ENCODE results near the gene PMM1. TPM values are rescaled to one million over a fixed set of nuclear protein-coding genes. Genes with fewer than 3 reads are reported as not detected.

Gene PMM1
- total RNA-seq, 1 experiment from 2014 or later = 144 TPM

DNA sequence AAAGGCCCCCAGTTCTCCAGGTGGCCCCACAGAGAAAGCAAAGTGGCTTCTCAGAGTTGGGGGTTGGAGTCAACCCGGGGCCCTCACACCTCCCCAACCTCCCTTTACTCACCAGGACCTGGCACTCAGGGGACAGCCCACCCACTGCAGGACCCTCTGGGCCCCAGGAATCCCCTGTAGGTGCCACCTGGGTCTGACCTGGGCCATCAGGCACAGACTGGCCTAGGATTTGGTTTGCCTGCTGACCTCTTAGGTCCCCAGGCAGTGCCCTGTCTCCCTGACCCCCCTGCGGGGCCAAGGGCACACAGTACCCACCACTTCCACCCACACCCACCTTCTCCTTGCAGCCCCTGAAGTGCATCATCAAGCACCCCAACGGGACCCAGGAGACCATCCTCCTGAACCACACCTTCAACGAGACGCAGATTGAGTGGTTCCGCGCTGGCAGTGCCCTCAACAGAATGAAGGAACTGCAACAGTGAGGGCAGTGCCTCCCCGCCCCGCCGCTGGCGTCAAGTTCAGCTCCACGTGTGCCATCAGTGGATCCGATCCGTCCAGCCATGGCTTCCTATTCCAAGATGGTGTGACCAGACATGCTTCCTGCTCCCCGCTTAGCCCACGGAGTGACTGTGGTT is 61.4 kb downstream of the PMM1 start:
- in situ Hi-C loops (cut with HindIII; ENCODE audit: low pct_unique_long_range_greater_than_20kb, low sequenced_read_pairs) = no loop called here
- DNase-seq (ENCODE audit: low read depth) = no peak

Other genes starting within 250 kb of the PMM1 start
- 13.5 and 14.2 TPM in 2 replicates for gene TEF, start 207.9 kb downstream of the PMM1 start, total RNA-seq (2014; rRNA removed; shearing (Covaris generic); ENCODE audit: low replicate concordance)
- gene TOB2, start 143.0 kb downstream of the PMM1 start, total RNA-seq (2014; rRNA removed; shearing (Covaris generic); ENCODE audit: low replicate concordance) = 24.2 and 30.9 TPM in 2 replicates
- 131 and 134 TPM in 2 replicates for gene PHF5A, start 121.1 kb downstream of the PMM1 start, total RNA-seq (2014; rRNA removed; shearing (Covaris generic); ENCODE audit: low replicate concordance)
- gene ACO2, start 120.7 kb downstream of the PMM1 start, total RNA-seq (2014; rRNA removed; shearing (Covaris generic); ENCODE audit: low replicate concordance) = 117 and 152 TPM in 2 replicates
- 26.0 and 33.1 TPM in 2 replicates for gene POLR3H, start 45.4 kb downstream of the PMM1 start, total RNA-seq (2014; rRNA removed; shearing (Covaris generic); ENCODE audit: low replicate concordance)
- gene CSDC2, start 28.8 kb downstream of the PMM1 start, total RNA-seq (2014; rRNA removed; shearing (Covaris generic); ENCODE audit: low replicate concordance) = not detected in 2 replicates
- gene DESI1, start 31.2 kb upstream of the PMM1 start, total RNA-seq (2014; rRNA removed; shearing (Covaris generic); ENCODE audit: low replicate concordance) = 40.2 and 58.5 TPM in 2 replicates
- 681 and 856 TPM in 2 replicates for gene XRCC6, start 31.5 kb upstream of the PMM1 start, total RNA-seq (2014; rRNA removed; shearing (Covaris generic); ENCODE audit: low replicate concordance)
- 297 and 305 TPM in 2 replicates for gene SNU13, start 99.0 kb upstream of the PMM1 start, total RNA-seq (2014; rRNA removed; shearing (Covaris generic); ENCODE audit: low replicate concordance)
- gene MEI1, start 109.7 kb upstream of the PMM1 start, total RNA-seq (2014; rRNA removed; shearing (Covaris generic); ENCODE audit: low replicate concordance) = 0.87 and 2.6 TPM in 2 replicates
- 10.9 and 15.9 TPM in 2 replicates for gene CCDC134, start 210.8 kb upstream of the PMM1 start, total RNA-seq (2014; rRNA removed; shearing (Covaris generic); ENCODE audit: low replicate concordance)
- gene SREBF2, start 243.3 kb upstream of the PMM1 start, total RNA-seq (2014; rRNA removed; shearing (Covaris generic); ENCODE audit: low replicate concordance) = 21.0 and 21.5 TPM in 2 replicates

Measured in Caki2 (cell line).